OCI-LY3 (cell line): ENCODE measurements around the gene CYB561D1.
A peak's percentile ranks its signal among the peaks of the same experiment; 100 is the strongest.

Experiments used
- H2AFZ ChIP-seq: fragments of 200-600, 300-600 bp; shearing (Covaris generic); 2 replicates; pipeline ENCODE4 v1.6.0; 2014; ENCODE audit warnings: antibody characterized with exemption, low read depth, low read length
- H3K27ac ChIP-seq: fragments of 200-600, 300-600 bp; sonication (generic); 2 replicates; pipeline ENCODE4 v1.5.1; 2014; ENCODE audit warnings: mild to moderate bottlenecking, low read length, moderate library complexity, mixed read lengths
- H3K27me3 ChIP-seq: fragments of 200-600, 300-600 bp; sonication (generic); 2 replicates; pipeline ENCODE4 v1.6.1; 2014; ENCODE audit warnings: low read depth, low read length, mixed read lengths
- H3K36me3 ChIP-seq: fragments of 200-600, 300-600 bp; sonication (generic); replicated peaks from 2 replicates; pipeline ENCODE3; 2014; ENCODE audit warnings: low read depth, low read length, mixed read lengths
- H3K4me1 ChIP-seq: fragments of 300-600, 200-600 bp; sonication (generic); 2 replicates; pipeline ENCODE4 v1.6.1; 2014; ENCODE audit warnings: low read length, mixed read lengths
- H3K4me2 ChIP-seq: fragments of 200-600, 300-600 bp; sonication (generic); 2 replicates; pipeline ENCODE4 v1.6.1; 2014; ENCODE audit warnings: low read length, mixed read lengths
- H3K4me3 ChIP-seq: fragments of 300-600, 200-600 bp; sonication (generic); 2 replicates; pipeline ENCODE4 v1.5.1; 2014; ENCODE audit warnings: antibody characterized with exemption, mild to moderate bottlenecking, low read length, moderate library complexity
- H3K79me2 ChIP-seq: fragments of 300-600, 200-600 bp; shearing (Covaris generic); 2 replicates; pipeline ENCODE4 v1.6.1; 2014; ENCODE audit warnings: mild to moderate bottlenecking, low read length, mixed read lengths
- H3K9ac ChIP-seq: fragments of 300-600, 200-600 bp; shearing (Covaris generic); 2 replicates; pipeline ENCODE4 v1.6.0; 2014; ENCODE audit warnings: mild to moderate bottlenecking, low read length, moderate library complexity
- H3K9me3 ChIP-seq: fragments of 200-600, 300-600 bp; shearing (Covaris generic); 2 replicates; pipeline ENCODE4 v1.6.1; 2014; ENCODE audit warnings: low read length, mixed read lengths; ENCODE audit not compliant: insufficient read depth
- H4K20me1 ChIP-seq: fragments of 200-600, 300-600 bp; sonication (generic); 2 replicates; pipeline ENCODE4 v1.6.1; 2016; ENCODE audit warnings: low read length, mixed read lengths; ENCODE audit not compliant: insufficient read depth
- CTCF ChIP-seq: fragments of 200-600, 300-600 bp; sonication (generic); IDR thresholded peaks from 2 replicates; pipeline ENCODE4 v1.5.1; 2014; ENCODE audit warnings: antibody characterized with exemption, low read length, low read depth
- EZH2phosphoT487 ChIP-seq: fragments of 200-600 bp; shearing (Covaris generic); IDR thresholded peaks from 2 replicates; pipeline ENCODE4 v1.6.1; 2018; ENCODE audit warnings: antibody characterized with exemption, mixed run types, low read depth

CYB561D1 gene

GRCh38 chr1:109488201-109488600, 5.7 kb upstream of the CYB561D1 start:
- no peak overlapping the region for H3K4me3 ChIP-seq
- peaks cover 11% of the 10 kb centered on the region for H3K4me1 ChIP-seq
- no peak overlapping the region for H3K4me2 ChIP-seq
- H3K27me3 ChIP-seq, result no peaks in the 10 kb centered on the region
- H3K27ac ChIP-seq, result no peak overlapping the region
- no peaks in the 10 kb centered on the region for H3K9me3 ChIP-seq
- H2AFZ ChIP-seq, result no peak overlapping the region
- H3K9ac ChIP-seq, result no peak overlapping the region
- H4K20me1 ChIP-seq, result no peaks in the 10 kb centered on the region
- peaks cover 9% of the 10 kb centered on the region for H3K79me2 ChIP-seq
- TF ChIP-seq CTCF (no peak), EZH2phosphoT487 (no peak)
- no peaks in the 10 kb centered on the region for H3K36me3 ChIP-seq

- H3K4me1 ChIP-seq, result peaks cover 15% of the 10 kb centered on the region
- no peak overlapping the region for H3K4me3 ChIP-seq
- no peak overlapping the region for H3K4me2 ChIP-seq
- H3K27me3 ChIP-seq, result no peaks in the 10 kb centered on the region
- H3K9ac ChIP-seq, result no peak overlapping the region
- H4K20me1 ChIP-seq, result no peaks in the 10 kb centered on the region
- no peak overlapping the region for H3K27ac ChIP-seq
- H2AFZ ChIP-seq, result no peak overlapping the region
- peaks cover 9% of the 10 kb centered on the region for H3K79me2 ChIP-seq
- H3K9me3 ChIP-seq, result no peaks in the 10 kb centered on the region
- no peak for TF ChIP-seq EZH2phosphoT487
- no peak for TF ChIP-seq CTCF
- no peaks in the 10 kb centered on the region for H3K36me3 ChIP-seq
Measured at GRCh38 chr1:109488696-109489095, 5.2 kb upstream of the CYB561D1 start.

DNA sequence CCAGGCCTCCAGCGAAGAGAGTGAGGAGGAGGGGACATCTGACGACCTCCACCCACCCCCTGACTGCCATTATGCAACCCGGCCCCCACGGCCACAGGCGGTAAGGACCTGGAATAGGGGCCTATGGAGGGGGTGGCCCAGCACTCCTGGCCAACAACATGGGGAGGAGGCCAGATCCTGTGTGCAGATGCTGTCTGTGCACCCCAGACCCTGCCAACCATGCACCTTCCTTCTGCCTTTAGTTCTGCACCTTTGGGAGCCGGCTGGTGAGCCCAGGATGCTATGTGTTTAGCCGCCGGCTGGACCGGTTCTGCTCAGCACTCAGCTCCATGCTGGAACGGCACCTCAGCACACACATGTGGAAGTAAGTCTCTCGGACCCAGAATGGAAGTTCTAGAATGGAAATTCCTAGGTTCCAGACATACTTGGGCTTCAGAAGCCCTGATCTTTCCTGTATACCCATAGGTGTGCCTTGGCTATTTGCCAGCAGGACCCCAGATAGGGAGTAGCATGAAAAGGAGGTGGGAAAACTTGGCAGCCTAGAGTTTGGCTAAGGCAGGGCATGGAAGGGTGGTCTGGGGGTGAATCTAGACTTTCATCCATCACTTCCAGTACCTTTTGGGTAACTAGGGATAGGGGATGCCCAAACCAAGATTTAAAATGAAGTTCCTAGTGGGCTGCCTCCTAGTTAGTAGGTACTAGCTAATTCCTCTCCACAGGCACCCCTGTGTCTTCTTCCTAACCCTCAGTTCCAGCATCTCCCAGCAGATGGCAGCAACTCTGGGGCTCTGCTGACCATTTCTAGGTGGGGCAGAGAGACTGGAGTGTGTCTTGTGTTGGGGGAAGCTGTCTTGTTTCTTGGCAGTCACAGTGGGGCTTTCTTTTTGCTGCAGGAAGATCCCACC, 3.6 kb upstream of the CYB561D1 start:
- no peaks in the 10 kb centered on the region for H3K36me3 ChIP-seq
- TF ChIP-seq EZH2phosphoT487, result no peak
- TF ChIP-seq CTCF, result peak; percentile 60
- no peak overlapping the region for H3K9ac ChIP-seq
- H3K4me3 ChIP-seq, result no peak overlapping the region
- H4K20me1 ChIP-seq, result no peaks in the 10 kb centered on the region
- H3K79me2 ChIP-seq, result peaks cover 7% of the 10 kb centered on the region; the same call in 1 of the 2 replicates
- no peaks in the 10 kb centered on the region for H3K9me3 ChIP-seq
- H2AFZ ChIP-seq, result no peak overlapping the region
- peaks cover 12% of the 10 kb centered on the region for H3K4me1 ChIP-seq
- H3K27me3 ChIP-seq, result no peaks in the 10 kb centered on the region
- no peak overlapping the region for H3K27ac ChIP-seq
- H3K4me2 ChIP-seq, result no peak overlapping the region

GRCh38 chr1:109490934-109491302, 3.0 kb upstream of the CYB561D1 start:
- Histone ChIP-seq H3K4me2 (no peak overlapping the region), H2AFZ (no peak overlapping the region), H3K9ac (no peak overlapping the region), H3K4me3 (no peak overlapping the region), H3K27ac (no peak overlapping the region), H3K79me2 (peaks cover 11% of the 10 kb centered on the region; the same call in 1 of the 2 replicates), H3K27me3 (no peaks in the 10 kb centered on the region), H4K20me1 (no peaks in the 10 kb centered on the region), H3K9me3 (no peaks in the 10 kb centered on the region), H3K4me1 (peaks cover 9% of the 10 kb centered on the region), H3K36me3 (peaks cover 3% of the 10 kb centered on the region)
- TF ChIP-seq CTCF, result no peak
- TF ChIP-seq EZH2phosphoT487, result no peak
